ENCODE results near the gene CFAP77.

The CFAP77 gene

DNA sequence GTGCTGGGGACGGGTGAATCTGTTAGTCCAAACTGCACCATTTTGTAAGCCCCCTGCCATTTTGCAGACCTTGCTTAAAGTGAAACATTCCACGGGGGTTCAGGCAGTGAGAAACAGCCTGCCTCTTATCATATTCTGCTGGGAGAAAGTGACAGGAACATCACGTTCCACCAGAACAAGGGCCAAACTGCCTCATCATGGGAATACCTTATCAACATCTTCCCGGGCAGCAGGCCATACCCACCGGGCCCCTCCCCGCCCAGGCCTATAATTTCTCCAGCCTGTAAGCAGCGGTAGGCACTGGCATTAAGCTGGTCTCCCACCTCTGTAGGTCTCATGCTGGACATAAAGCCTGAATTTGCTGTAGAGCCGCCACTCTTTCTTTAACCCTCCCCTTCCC lies 1.5 kb upstream of the CFAP77 start:
- Histone ChIP-seq H3K9me3 (ENCODE audit: insufficient read depth, low read length) (no peaks in the 10 kb centered on the region), H3K4me1 (ENCODE audit: insufficient read depth, insufficient read length) (peaks cover 6% of the 10 kb centered on the region), H3K27me3 (ENCODE audit: insufficient read depth, insufficient read length) (peaks cover 41% of the 10 kb centered on the region), H3K36me3 (ENCODE audit: insufficient read depth, insufficient read length, low read length) (peaks cover 7% of the 10 kb centered on the region), H3K4me3 (ENCODE audit: insufficient read length, low read depth) (no peak overlapping the region), H3K9ac (ENCODE audit: insufficient read length, low read depth) (no peak overlapping the region)
- no peak for DNase-seq (ENCODE audit: low read depth, low spot score)
- TF ChIP-seq YY1 (IDR thresholded peaks at IDR 0.05; ENCODE audit: insufficient read depth, insufficient read length), result no peak
- TF ChIP-seq ZNF274 (IDR thresholded peaks at IDR 0.05; ENCODE audit: low read depth, low read length), result no peak
- TF ChIP-seq SUZ12 (IDR thresholded peaks at IDR 0.05; ENCODE audit: extremely low read depth, insufficient read depth, insufficient read length), result no peak

DNA sequence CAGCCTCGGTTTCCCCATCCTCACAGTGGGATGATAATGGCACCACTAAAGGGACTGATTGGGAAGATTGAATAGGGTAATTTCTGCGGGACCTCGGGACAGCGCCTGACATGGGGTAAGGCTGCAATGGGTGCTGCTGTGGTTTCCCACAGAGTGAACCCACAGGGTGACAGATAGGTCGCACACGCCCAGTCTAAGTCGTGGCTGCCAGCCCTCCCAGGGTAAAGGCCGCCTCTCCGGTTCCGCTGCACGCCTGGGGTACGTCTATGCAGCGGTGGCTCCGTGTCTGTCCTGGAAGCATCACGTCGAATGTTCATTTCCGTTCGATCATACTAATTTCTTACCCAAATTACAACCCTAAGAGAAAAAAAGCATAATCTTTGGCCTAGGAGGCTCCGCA lies 631 bp downstream of the CFAP77 start:
- H3K9me3 ChIP-seq (ENCODE audit: insufficient read depth, low read length), result no peaks in the 10 kb centered on the region
- H3K9ac ChIP-seq (ENCODE audit: insufficient read length, low read depth), result peak overlapping the region; percentile 70
- DNase-seq (ENCODE audit: low read depth, low spot score), result no peak
- H3K4me1 ChIP-seq (ENCODE audit: insufficient read depth, insufficient read length), result peaks cover 6% of the 10 kb centered on the region
- peaks cover 47% of the 10 kb centered on the region for H3K27me3 ChIP-seq (ENCODE audit: insufficient read depth, insufficient read length)
- TF ChIP-seq SUZ12 (IDR thresholded peaks at IDR 0.05; ENCODE audit: extremely low read depth, insufficient read depth, insufficient read length) (peak; percentile 49), YY1 (IDR thresholded peaks at IDR 0.05; ENCODE audit: insufficient read depth, insufficient read length) (no peak)
- peak overlapping the region; percentile 64 for H3K4me3 ChIP-seq (ENCODE audit: insufficient read length, low read depth)
- H3K36me3 ChIP-seq (ENCODE audit: insufficient read depth, insufficient read length, low read length), result no peaks in the 10 kb centered on the region

DNA sequence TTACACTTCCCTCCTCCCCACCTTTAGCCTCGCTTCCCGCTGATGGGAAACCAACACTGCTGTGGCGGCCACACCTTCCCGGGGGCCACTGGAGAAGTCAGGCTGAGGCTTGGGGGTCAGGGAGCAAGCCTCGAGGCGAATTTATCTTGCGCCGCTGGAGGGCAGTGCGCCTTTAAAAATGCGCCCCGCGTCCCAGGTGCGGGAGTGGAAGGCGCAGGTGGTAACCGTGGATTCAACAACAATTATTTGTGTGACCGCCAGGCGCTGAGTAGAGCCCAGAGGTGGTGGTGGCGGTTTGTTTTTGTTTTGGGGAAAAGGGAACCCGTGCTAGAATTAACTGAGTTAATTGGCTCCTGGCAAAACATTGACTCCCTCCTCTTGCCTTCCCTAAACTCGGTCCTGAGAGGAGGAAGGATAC lies 1.1 kb downstream of the CFAP77 start:
- H3K36me3 ChIP-seq (ENCODE audit: insufficient read depth, insufficient read length, low read length), result no peaks in the 10 kb centered on the region
- H3K4me3 ChIP-seq (ENCODE audit: insufficient read length, low read depth), result peak overlapping the region; percentile 64
- DNase-seq (ENCODE audit: low read depth, low spot score), result no peak
- peak overlapping the region; percentile 70 for H3K9ac ChIP-seq (ENCODE audit: insufficient read length, low read depth)
- no peaks in the 10 kb centered on the region for H3K9me3 ChIP-seq (ENCODE audit: insufficient read depth, low read length)
- H3K4me1 ChIP-seq (ENCODE audit: insufficient read depth, insufficient read length), result peaks cover 8% of the 10 kb centered on the region
- TF ChIP-seq YY1 (IDR thresholded peaks at IDR 0.05; ENCODE audit: insufficient read depth, insufficient read length), result no peak
- no peak for TF ChIP-seq ZNF274 (IDR thresholded peaks at IDR 0.05; ENCODE audit: low read depth, low read length)
- no peak for TF ChIP-seq SUZ12 (IDR thresholded peaks at IDR 0.05; ENCODE audit: extremely low read depth, insufficient read depth, insufficient read length)
- peaks cover 47% of the 10 kb centered on the region for H3K27me3 ChIP-seq (ENCODE audit: insufficient read depth, insufficient read length)

DNA sequence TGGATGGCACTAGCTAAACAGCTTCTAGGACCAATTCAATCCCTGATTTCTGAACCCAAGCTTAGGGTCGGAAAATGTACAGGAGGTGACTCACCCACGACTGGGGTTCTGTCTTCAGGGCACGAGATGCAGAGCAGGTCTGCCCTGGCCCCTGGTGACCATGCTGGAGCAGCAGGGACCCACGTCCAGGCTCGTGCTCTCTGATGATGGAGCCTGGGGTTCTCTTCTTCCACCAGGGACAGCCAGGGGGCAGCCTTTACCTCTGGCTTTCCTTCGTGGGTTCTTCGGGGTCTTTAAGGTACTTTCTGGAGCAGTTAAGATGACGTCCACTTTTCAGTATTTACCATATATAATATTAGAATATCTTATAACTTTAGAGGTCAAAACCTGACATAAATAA lies 2.1 kb downstream of the CFAP77 start:
- DNase-seq (ENCODE audit: low read depth, low spot score), result no peak
- H3K4me1 ChIP-seq (ENCODE audit: insufficient read depth, insufficient read length), result peaks cover 7% of the 10 kb centered on the region
- H3K27me3 ChIP-seq (ENCODE audit: insufficient read depth, insufficient read length), result peaks cover 46% of the 10 kb centered on the region

GRCh38 chr9:132413926-132414325 lies 3.9 kb downstream of the CFAP77 start:
- TF ChIP-seq ZNF274 (IDR thresholded peaks at IDR 0.05; ENCODE audit: low read depth, low read length) (no peak), SUZ12 (IDR thresholded peaks at IDR 0.05; ENCODE audit: extremely low read depth, insufficient read depth, insufficient read length) (no peak), YY1 (IDR thresholded peaks at IDR 0.05; ENCODE audit: insufficient read depth, insufficient read length) (no peak)
- H3K27me3 ChIP-seq (ENCODE audit: insufficient read depth, insufficient read length), result peaks cover 33% of the 10 kb centered on the region
- H3K4me3 ChIP-seq (ENCODE audit: insufficient read length, low read depth), result no peak overlapping the region
- no peaks in the 10 kb centered on the region for H3K9me3 ChIP-seq (ENCODE audit: insufficient read depth, low read length)
- no peak overlapping the region for H3K9ac ChIP-seq (ENCODE audit: insufficient read length, low read depth)
- DNase-seq (ENCODE audit: low read depth, low spot score), result no peak
- H3K4me1 ChIP-seq (ENCODE audit: insufficient read depth, insufficient read length), result peaks cover 4% of the 10 kb centered on the region
- no peaks in the 10 kb centered on the region for H3K36me3 ChIP-seq (ENCODE audit: insufficient read depth, insufficient read length, low read length)

More for the DNA sequence above, 2.1 kb downstream of the CFAP77 start:
- H3K9me3 ChIP-seq (ENCODE audit: insufficient read depth, low read length), result no peaks in the 10 kb centered on the region
- H3K9ac ChIP-seq (ENCODE audit: insufficient read length, low read depth), result no peak overlapping the region
- no peak overlapping the region for H3K4me3 ChIP-seq (ENCODE audit: insufficient read length, low read depth)
- no peak for TF ChIP-seq ZNF274 (IDR thresholded peaks at IDR 0.05; ENCODE audit: low read depth, low read length)
- TF ChIP-seq YY1 (IDR thresholded peaks at IDR 0.05; ENCODE audit: insufficient read depth, insufficient read length), result no peak
- no peak for TF ChIP-seq SUZ12 (IDR thresholded peaks at IDR 0.05; ENCODE audit: extremely low read depth, insufficient read depth, insufficient read length)
- H3K36me3 ChIP-seq (ENCODE audit: insufficient read depth, insufficient read length, low read length), result no peaks in the 10 kb centered on the region

DNA sequence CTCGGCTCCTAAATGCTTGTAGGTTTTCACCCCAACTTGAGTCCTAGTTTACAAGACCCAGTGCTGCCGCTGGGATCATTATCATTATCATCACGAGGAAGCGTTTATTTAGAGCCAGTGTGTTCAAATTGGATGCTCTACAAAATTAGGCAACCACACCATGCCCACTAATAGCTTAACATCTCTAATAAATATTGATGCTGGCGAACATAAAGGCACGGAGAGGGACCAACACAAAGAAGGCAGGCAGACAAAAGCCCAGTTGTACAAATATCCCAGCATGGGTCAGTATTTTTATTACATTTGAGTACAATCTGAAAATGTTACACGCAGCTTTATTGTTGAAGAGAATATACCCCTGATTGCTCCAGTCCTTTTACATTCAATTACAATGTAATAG lies 4.7 kb downstream of the CFAP77 start:
- Histone ChIP-seq H3K36me3 (ENCODE audit: insufficient read depth, insufficient read length, low read length) (no peaks in the 10 kb centered on the region), H3K4me3 (ENCODE audit: insufficient read length, low read depth) (no peak overlapping the region), H3K9ac (ENCODE audit: insufficient read length, low read depth) (no peak overlapping the region), H3K4me1 (ENCODE audit: insufficient read depth, insufficient read length) (peaks cover 2% of the 10 kb centered on the region), H3K27me3 (ENCODE audit: insufficient read depth, insufficient read length) (peaks cover 25% of the 10 kb centered on the region), H3K9me3 (ENCODE audit: insufficient read depth, low read length) (no peaks in the 10 kb centered on the region)
- DNase-seq (ENCODE audit: low read depth, low spot score), result no peak
- no peak for TF ChIP-seq SUZ12 (IDR thresholded peaks at IDR 0.05; ENCODE audit: extremely low read depth, insufficient read depth, insufficient read length)
- TF ChIP-seq ZNF274 (IDR thresholded peaks at IDR 0.05; ENCODE audit: low read depth, low read length), result no peak
- no peak for TF ChIP-seq YY1 (IDR thresholded peaks at IDR 0.05; ENCODE audit: insufficient read depth, insufficient read length)

GRCh38 chr9:132415181-132415580 lies 5.2 kb downstream of the CFAP77 start:
- TF ChIP-seq SUZ12 (IDR thresholded peaks at IDR 0.05; ENCODE audit: extremely low read depth, insufficient read depth, insufficient read length) (no peak), YY1 (IDR thresholded peaks at IDR 0.05; ENCODE audit: insufficient read depth, insufficient read length) (no peak), ZNF274 (IDR thresholded peaks at IDR 0.05; ENCODE audit: low read depth, low read length) (no peak)
- Histone ChIP-seq H3K36me3 (ENCODE audit: insufficient read depth, insufficient read length, low read length) (no peaks in the 10 kb centered on the region), H3K4me3 (ENCODE audit: insufficient read length, low read depth) (no peak overlapping the region), H3K27me3 (ENCODE audit: insufficient read depth, insufficient read length) (peaks cover 20% of the 10 kb centered on the region), H3K9ac (ENCODE audit: insufficient read length, low read depth) (no peak overlapping the region), H3K4me1 (ENCODE audit: insufficient read depth, insufficient read length) (peaks cover 2% of the 10 kb centered on the region), H3K9me3 (ENCODE audit: insufficient read depth, low read length) (no peaks in the 10 kb centered on the region)
- no peak for DNase-seq (ENCODE audit: low read depth, low spot score)

All from NT2/D1 (cell line).